Heart left ventricle (tissue), 13 donors: ENCODE data around the gene NLGN4Y.

Experiments used
- POLR2A ChIP-seq, 2 donors: fragments of 450-650 bp; IDR thresholded peaks; one replicate each; pipeline ENCODE4 v1.6.1; 2017; ENCODE audit warnings: antibody characterized with exemption in 2 of 2, mild to moderate bottlenecking in 2 of 2, moderate library complexity in 2 of 2
- TF ChIP-seq, protein P1 (sequence below), 12 donors: fragments of 200-600 bp; sonication (generic) in 4 of 12; IDR thresholded peaks; one replicate each; pipeline versions ENCODE4 v1.5.0 to v1.8.0; 2018 to 2022; ENCODE audit warnings: antibody characterized with exemption in 12 of 12, mild to moderate bottlenecking in 5 of 12
- donor health status: ischemic (EF 13 %, LVEDD 7.1; RV severe dilation, severe dysfunction).
- donor health status: DM: no; HTN: yes; CAD: no.
- donor health status: DM: no; HTN: no; CAD: no.
- donor health status: ischemic (EF 25% LVEDD 6.9; RV normal size, moderate dysfunction).
- donor health status: ischemic (EF 25% LVEDD 5.7; RV mildly dilated, moderate dysfunction).
- donor health status: ischemic (EF 35%, LVEDD 5.7; RV mildly dilated, moderate dysfunction).
- donor health status: nonischemic (EF 11% LVEDD 7.7; RV severe dilation, severe dysfunction).
- donor health status: DM: yes; HTN: yes; CAD: no.
- donor health status: PGD.
- donor health status: ischemic (EF 29% LVEDD 5.4; RV normal size, mild dysfunction).
- donor health status: nonischemic (EF 23%, LVEDD 6.1; RV moderate dilation, normal function).

DNA sequence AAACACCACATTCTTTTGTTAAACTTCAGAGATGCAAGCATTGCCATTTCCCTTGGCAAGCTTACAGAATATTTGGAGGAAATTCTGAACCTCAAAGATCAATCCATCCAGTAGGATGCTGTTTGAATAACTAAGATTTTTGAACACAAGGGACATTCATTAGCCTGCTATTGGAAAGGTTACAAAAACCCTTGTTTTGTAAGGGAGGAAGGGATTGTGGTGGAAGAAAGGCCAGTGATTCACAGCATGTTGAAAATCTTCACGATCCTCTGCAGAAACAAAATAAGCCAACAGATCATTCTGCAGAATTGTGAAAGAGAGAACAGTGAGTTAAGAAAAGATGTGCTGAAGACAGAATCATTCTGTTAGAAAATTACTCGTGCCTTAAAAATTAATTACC lies 297.9 kb downstream of the NLGN4Y start:
- TF ChIP-seq, protein P1, sequence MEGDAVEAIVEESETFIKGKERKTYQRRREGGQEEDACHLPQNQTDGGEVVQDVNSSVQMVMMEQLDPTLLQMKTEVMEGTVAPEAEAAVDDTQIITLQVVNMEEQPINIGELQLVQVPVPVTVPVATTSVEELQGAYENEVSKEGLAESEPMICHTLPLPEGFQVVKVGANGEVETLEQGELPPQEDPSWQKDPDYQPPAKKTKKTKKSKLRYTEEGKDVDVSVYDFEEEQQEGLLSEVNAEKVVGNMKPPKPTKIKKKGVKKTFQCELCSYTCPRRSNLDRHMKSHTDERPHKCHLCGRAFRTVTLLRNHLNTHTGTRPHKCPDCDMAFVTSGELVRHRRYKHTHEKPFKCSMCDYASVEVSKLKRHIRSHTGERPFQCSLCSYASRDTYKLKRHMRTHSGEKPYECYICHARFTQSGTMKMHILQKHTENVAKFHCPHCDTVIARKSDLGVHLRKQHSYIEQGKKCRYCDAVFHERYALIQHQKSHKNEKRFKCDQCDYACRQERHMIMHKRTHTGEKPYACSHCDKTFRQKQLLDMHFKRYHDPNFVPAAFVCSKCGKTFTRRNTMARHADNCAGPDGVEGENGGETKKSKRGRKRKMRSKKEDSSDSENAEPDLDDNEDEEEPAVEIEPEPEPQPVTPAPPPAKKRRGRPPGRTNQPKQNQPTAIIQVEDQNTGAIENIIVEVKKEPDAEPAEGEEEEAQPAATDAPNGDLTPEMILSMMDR (IDR thresholded peaks at IDR 0.05) = no peak
- TF ChIP-seq POLR2A (IDR thresholded peaks at IDR 0.05) = no peak
